Stimulated activated naive CD8-positive, alpha-beta T cell treated with anti-CD3 and anti-CD28 coated beads, Interleukin-15, Interleukin-2, amounts not matched to agents 100 ng/mL and 50 ng/mL, for 24 hours (primary cell): ENCODE results near the gene GARIN5A.

Source experiments
- H3K27ac Mint-ChIP-seq: one replicate; pipeline ENCODE4 v1.8.0; 2021; ENCODE audit warnings: mild to moderate bottlenecking, mixed read lengths
- H3K27me3 Mint-ChIP-seq: one replicate; pipeline ENCODE4 v1.8.0; 2021; ENCODE audit warnings: mixed read lengths
- H3K36me3 Mint-ChIP-seq: one replicate; pipeline ENCODE4 v1.8.0; 2021; ENCODE audit warnings: low read depth, mixed read lengths
- H3K4me1 Mint-ChIP-seq: one replicate; pipeline ENCODE4 v1.8.0; 2021; ENCODE audit warnings: low read depth, mixed read lengths
- H3K4me3 Mint-ChIP-seq: one replicate; pipeline ENCODE4 v1.8.0; 2021; ENCODE audit warnings: mild to moderate bottlenecking, mixed read lengths
- H3K9me3 Mint-ChIP-seq: one replicate; pipeline ENCODE4 v1.8.0; 2021; ENCODE audit warnings: mixed read lengths

GARIN5A gene

DNA sequence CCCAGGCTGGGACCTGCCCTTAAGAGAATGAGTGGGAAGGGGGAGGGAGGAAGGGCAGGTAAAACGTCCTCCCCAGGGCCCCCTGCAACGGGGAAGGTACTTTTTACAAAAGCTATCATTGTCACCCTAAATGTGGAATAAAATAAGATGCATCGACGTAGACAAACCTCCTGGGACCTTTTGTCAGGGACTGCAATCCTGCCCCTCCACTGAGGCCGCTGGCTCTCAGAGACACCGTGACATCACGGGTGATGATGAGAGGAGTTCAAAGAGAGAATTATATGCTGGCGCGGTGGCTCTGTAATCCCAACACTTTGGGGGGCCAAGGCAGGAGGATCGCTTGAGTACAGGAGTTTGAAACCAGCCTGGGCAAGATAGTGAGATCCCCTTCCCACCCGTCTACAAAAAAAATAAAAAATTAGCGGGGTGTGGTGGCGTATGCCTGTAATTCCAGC is 45.7 kb downstream of the GARIN5A start:
- peaks cover 21% of the 10 kb centered on the region for H3K27me3 Mint-ChIP-seq
- peaks cover 29% of the 10 kb centered on the region for H3K4me1 Mint-ChIP-seq
- peak overlapping the region; percentile 86 for H3K27ac Mint-ChIP-seq
- H3K4me3 Mint-ChIP-seq: peak overlapping the region; percentile 82
- no peaks in the 10 kb centered on the region for H3K36me3 Mint-ChIP-seq
- no peaks in the 10 kb centered on the region for H3K9me3 Mint-ChIP-seq

DNA sequence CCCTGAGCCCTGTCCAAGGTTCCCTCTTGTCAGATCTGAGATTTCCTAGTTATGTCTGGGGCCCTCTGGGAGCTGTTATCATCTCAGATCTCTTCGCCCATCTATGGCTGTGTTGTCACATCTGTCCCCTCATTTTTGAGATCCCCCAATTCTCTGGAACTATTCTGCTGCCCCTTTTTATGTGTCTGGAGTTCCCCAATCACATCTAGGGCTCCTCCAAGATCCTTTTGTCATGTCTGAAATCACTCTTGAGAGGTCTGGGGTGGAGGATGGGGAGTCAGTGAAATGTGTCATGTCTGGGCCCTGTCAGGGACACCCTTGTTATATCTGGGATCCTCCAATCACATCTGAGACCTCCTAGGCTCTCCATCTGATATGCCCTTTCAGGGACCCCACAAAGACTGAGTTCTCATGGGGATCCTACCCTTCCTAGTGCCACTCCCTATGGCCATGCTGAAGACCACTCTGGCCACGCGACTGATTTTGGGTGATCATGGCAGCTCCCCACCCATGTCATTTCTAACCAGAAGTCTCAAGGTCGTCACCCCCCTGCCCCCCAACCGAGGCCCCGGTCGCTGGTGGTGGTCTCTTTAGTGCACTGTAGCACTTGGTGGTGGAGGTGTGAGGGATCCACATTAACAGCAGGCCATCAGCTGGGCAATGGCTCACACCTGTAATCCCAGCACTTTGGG is 47.7 kb downstream of the GARIN5A start:
- Mint-ChIP-seq H3K36me3 (peaks cover 3% of the 10 kb centered on the region), H3K27me3 (peaks cover 21% of the 10 kb centered on the region), H3K9me3 (no peaks in the 10 kb centered on the region), H3K27ac (no peak overlapping the region), H3K4me3 (no peak overlapping the region), H3K4me1 (peaks cover 24% of the 10 kb centered on the region)

DNA sequence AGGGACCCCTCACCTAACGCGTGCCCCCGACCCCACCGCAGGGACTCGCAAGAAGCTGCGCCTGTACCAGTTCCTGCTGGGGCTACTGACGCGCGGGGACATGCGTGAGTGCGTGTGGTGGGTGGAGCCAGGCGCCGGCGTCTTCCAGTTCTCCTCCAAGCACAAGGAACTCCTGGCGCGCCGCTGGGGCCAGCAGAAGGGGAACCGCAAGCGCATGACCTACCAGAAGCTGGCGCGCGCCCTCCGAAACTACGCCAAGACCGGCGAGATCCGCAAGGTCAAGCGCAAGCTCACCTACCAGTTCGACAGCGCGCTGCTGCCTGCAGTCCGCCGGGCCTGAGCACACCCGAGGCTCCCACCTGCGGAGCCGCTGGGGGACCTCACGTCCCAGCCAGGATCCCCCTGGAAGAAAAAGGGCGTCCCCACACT is 48.6 kb downstream of the GARIN5A start:
- H3K4me1 Mint-ChIP-seq: peaks cover 21% of the 10 kb centered on the region
- H3K4me3 Mint-ChIP-seq: peak overlapping the region; percentile 17
- peaks cover 17% of the 10 kb centered on the region for H3K27me3 Mint-ChIP-seq
- peaks cover 5% of the 10 kb centered on the region for H3K36me3 Mint-ChIP-seq
- H3K9me3 Mint-ChIP-seq: no peaks in the 10 kb centered on the region
- H3K27ac Mint-ChIP-seq: no peak overlapping the region

DNA sequence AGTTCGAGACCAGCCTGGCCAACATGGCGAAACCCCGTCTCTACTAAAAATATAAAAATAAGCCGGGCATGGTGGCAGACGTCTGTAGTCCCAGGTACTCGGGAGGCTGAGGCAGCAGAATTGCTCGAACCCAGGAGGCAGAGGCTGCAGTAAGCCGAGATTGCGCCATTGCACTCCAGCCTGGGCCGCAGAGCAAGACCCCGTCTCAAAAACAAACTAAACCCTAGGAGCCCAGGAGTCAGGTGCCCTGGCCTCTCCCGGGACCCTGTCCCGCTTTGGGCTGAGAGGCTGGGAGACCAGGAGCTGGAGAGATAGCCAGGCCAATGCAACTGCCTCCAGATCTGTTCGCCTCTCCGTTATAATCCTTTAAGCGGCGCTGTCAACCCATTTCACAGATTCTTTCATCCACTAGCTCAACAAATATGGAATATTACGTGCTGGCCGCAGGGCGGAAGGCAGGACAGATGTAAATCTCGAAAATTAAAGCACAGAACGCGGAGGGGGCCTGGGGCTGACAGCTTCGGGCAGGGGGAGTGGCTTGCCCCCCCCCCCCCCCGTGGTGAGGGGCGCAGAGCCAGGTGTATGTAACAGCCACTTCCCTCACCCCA is 49.2 kb downstream of the GARIN5A start:
- Mint-ChIP-seq H3K9me3 (no peaks in the 10 kb centered on the region), H3K36me3 (peaks cover 5% of the 10 kb centered on the region), H3K27ac (no peak overlapping the region), H3K4me3 (no peak overlapping the region), H3K4me1 (peaks cover 19% of the 10 kb centered on the region), H3K27me3 (peaks cover 15% of the 10 kb centered on the region)

DNA sequence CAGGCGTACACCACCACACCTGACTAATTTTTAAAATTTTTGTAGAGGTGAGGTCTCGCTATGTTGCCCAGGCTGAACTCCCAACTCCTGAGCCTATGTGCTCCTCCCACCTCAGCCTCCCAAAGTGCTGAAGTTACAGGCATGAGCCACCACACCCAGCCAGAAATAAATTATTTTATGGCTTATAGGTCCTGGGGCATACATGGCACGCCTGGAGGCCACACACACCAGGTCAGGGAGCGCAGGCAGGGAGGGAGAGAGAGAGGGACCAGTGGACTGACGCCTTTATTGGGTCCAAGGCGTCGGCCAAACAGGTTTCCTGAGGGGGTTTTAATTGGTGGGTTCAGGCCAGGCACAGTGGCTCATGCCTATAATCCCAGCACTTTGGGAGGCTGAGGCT is 51.1 kb downstream of the GARIN5A start:
- H3K36me3 Mint-ChIP-seq: peaks cover 8% of the 10 kb centered on the region
- no peak overlapping the region for H3K4me3 Mint-ChIP-seq
- peaks cover 11% of the 10 kb centered on the region for H3K4me1 Mint-ChIP-seq

DNA sequence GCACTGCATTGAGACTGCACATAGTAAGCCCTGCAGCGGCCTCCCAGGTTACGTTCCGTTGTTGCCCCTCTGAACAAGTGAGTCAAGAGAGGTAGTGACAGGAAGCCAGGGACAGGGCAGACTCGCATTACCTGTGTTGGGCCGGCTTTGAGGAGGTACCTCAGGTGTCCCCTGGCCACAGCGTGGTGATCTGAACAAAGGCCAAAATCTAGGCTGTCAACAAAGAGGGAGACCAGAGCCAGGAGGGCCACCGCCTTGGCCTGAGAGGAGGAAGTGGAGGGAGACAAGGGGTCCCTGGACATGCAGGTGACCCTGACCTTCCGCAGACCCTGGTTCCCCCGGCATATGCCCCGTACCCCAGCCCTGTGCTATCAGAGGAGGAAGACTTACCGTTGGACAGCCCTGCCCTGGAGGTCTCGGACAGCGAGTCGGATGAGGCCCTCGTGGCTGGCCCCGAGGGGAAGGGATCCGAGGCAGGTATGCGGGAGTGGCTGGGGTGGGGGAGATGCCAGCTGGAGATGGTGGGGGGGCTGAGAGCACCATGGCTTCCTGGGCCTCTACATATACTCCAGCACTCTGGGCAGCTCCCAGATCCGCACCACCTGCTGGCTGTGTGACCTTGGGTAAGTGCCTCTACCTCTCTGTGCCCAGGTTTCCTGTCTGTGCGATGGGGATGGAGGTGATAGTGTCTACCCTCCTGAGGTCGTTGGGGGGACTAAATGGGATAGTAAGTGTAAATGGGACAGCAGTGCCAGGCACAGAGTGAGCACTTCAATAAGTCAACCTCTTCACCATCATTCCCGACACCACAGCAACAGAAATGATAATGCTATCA is 53.2 kb downstream of the GARIN5A start:
- no peak overlapping the region for H3K27ac Mint-ChIP-seq
- no peaks in the 10 kb centered on the region for H3K9me3 Mint-ChIP-seq
- H3K36me3 Mint-ChIP-seq: peaks cover 18% of the 10 kb centered on the region
- H3K4me3 Mint-ChIP-seq: no peak overlapping the region
- H3K4me1 Mint-ChIP-seq: peaks cover 21% of the 10 kb centered on the region
- H3K27me3 Mint-ChIP-seq: peaks cover 16% of the 10 kb centered on the region

More for the DNA sequence above, 51.1 kb downstream of the GARIN5A start:
- Mint-ChIP-seq H3K27ac (no peak overlapping the region), H3K27me3 (peaks cover 9% of the 10 kb centered on the region), H3K9me3 (no peaks in the 10 kb centered on the region)

DNA sequence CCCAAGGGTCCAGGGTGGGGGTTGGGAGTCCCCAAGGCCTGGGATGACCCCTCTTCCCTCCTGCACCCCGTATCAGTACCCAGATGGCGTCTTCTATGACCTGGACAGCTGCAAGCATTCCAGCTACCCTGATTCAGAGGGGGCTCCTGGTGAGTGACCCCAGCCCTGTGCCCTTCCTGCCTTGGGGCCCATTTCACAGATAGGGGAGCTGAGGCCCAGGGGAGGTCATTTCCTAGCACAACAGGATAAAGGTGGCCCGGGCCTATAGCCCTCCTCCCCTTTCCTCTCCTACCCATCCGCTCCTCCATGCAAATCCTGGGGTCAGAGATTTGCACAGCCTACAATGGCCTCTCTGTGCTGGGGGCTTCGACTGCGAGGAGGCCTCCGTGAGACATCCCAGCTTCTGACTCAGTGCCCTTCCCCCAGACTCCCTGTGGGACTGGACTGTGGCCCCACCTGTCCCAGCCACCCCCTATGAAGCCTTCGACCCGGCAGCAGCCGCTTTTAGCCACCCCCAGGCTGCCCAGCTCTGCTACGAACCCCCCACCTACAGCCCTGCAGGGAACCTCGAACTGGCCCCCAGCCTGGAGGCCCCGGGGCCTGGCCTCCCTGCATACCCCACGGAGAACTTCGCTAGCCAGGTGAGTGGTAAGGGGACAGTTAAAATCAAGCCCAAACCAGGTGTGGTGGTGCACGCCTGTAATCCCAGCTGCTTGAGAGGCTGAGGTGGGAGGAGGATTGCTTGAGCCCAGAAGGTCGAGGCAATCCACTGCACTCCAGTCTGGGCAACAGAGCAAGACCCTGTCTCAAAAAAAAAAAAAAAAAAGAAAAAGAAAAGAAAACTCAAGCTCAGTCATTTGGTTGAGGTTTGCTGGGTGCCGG is 54.0 kb downstream of the GARIN5A start:
- peaks cover 18% of the 10 kb centered on the region for H3K36me3 Mint-ChIP-seq
- H3K27me3 Mint-ChIP-seq: peaks cover 16% of the 10 kb centered on the region
- no peak overlapping the region for H3K4me3 Mint-ChIP-seq
- H3K9me3 Mint-ChIP-seq: no peaks in the 10 kb centered on the region
- H3K4me1 Mint-ChIP-seq: peaks cover 24% of the 10 kb centered on the region
- H3K27ac Mint-ChIP-seq: no peak overlapping the region

DNA sequence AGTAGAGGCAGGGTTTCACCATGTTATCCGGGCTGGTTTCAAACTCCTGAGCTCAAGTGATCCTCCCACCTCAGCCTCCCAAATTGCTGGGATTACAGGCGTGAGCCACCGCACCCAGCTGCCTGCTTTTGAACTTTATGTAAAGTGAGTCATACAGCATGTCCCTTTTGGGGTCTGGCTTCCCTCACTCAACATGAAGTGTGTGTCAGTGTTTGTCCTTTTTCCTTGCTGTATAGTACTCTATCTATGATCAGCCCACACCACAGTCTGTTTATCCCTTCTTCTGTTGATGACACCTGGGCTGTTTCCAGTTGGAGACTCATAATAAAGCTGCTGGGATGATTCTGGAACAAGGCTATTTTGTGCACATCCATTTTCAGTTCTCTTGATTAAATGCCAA is 55.8 kb downstream of the GARIN5A start:
- peaks cover 16% of the 10 kb centered on the region for H3K27me3 Mint-ChIP-seq
- H3K27ac Mint-ChIP-seq: no peak overlapping the region
- peaks cover 18% of the 10 kb centered on the region for H3K36me3 Mint-ChIP-seq
- peak overlapping the region; percentile 79 for H3K4me3 Mint-ChIP-seq
- H3K9me3 Mint-ChIP-seq: no peaks in the 10 kb centered on the region
- H3K4me1 Mint-ChIP-seq: peaks cover 24% of the 10 kb centered on the region

DNA sequence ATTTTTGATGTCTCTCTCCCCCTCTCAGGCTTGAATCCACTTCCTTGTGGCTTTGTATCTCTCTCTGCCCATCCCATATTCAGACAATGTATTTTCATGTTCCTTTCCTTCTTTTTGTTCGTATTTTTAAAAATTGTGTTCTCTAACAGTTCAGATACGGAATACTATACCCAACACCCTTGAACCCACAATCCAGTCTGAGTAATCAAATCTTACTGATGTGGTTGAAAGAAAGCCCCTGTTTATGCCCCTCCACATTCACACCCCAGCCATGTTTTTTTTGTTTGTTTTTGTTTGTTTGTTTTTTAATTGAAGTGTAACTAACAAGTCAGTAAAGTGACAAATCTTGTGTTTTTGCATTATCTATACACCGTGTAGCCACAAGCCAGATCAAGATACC is 56.5 kb downstream of the GARIN5A start:
- Mint-ChIP-seq H3K4me3 (peak overlapping the region; percentile 79), H3K27ac (peak overlapping the region; percentile 29)

DNA sequence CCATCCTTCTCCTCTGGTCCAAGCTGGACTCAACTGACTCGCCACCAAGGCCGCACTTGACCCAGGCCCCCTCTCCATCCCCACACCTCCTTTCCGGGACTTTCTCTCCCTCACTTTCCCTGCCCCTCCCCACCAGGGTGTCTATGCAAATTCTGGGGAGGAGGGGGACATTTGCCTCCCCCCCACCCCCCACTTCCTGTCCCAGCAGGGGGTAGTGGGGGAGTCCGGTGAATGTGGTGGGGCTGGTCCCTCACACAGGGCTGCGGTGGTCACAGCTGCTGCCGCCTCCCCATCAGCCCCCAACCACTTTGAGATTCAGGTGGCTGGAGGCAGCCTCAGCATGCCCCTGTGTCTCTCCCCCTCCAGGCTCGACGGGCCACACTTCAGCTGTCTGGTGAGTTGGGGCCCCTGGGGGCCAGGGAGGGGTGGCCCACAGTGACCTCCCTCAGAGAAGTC is 57.0 kb downstream of the GARIN5A start:
- Mint-ChIP-seq H3K9me3 (no peaks in the 10 kb centered on the region), H3K27me3 (peaks cover 16% of the 10 kb centered on the region), H3K4me1 (peaks cover 24% of the 10 kb centered on the region), H3K4me3 (peak overlapping the region; percentile 79), H3K36me3 (peaks cover 18% of the 10 kb centered on the region), H3K27ac (peak overlapping the region; percentile 73)

More for the DNA sequence above, 56.5 kb downstream of the GARIN5A start:
- Mint-ChIP-seq H3K27me3 (peaks cover 16% of the 10 kb centered on the region), H3K36me3 (peaks cover 18% of the 10 kb centered on the region), H3K9me3 (no peaks in the 10 kb centered on the region), H3K4me1 (peaks cover 24% of the 10 kb centered on the region)

DNA sequence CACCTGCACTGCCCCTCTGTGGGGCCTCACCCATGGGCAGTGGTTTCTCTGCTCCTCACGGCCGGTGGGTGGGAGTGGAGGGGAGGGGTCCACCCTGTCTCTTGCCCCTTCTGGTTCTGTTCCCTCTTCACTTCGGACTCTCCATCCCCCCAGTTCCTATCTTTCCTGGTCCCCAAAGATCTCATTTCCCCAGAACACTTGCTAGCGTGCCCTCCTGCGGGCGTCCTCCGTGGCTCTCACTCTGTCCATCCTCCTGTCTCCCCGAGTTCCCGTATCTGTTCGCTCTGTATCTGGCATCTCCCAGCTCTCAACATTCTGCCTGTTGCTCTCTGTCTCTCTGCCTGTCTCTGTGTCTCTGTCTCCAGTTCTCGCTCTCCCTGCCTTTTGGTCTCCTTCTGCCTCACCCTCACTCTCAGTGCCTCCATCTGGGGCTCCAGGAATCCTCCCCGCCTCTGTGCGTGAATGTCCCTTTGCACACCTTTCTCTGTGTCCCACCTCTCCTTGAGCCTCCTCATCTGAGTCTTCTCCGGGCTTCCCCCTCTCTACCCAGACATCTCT is 57.5 kb downstream of the GARIN5A start:
- Mint-ChIP-seq H3K36me3 (peaks cover 17% of the 10 kb centered on the region), H3K27me3 (peaks cover 16% of the 10 kb centered on the region), H3K9me3 (no peaks in the 10 kb centered on the region), H3K27ac (peak overlapping the region; percentile 73), H3K4me1 (peaks cover 24% of the 10 kb centered on the region), H3K4me3 (peak overlapping the region; percentile 79)

DNA sequence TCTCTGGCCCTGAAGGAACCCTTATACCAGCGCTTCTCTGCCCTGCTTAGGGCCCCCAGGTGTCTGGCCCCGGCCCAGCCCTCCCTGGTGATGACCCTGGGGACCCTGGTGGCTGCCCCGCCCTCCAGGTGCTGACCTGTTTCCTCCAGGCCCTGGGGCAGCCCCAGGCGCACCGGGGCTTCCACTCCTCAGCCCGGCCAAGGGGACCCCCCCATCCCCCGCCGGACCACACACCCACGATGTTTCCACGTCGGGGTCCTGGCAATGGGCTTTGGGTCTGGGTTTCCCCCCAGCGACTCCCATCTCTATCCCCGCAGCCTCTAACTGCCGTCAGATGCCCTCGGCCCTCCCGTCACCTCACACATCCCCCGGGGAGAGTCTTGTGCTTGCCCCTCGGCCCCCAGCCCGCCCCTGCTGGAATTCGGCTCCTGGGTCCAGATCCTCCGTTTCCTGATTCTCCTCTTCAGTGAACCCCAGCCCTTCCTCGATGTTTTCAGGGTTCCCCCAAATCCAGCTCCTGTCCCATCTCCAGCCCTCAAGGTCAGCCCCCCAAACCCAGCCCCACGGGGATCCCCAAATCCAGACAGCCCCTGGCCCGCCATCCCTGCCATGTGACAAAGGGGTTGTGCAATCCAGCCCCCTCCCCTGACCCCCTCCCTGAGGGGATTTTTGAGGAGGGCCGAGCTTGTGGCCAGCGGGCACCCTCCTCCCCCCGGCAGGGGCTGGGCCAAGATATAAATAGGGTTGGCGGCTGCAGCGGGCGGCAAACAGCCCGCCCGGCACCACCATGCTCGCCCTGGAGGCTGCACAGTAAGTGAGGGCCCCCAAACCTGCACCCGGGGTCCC is 58.2 kb downstream of the GARIN5A start, which contains the start of gene SPIB:
TSS of gene SPIB (plus strand) at position 763 of the 846 bp plus-strand sequence. CDS start at position 788, 25 bp downstream.
- Mint-ChIP-seq H3K36me3 (peaks cover 14% of the 10 kb centered on the region), H3K4me1 (peaks cover 24% of the 10 kb centered on the region), H3K27me3 (peaks cover 16% of the 10 kb centered on the region), H3K9me3 (no peaks in the 10 kb centered on the region), H3K4me3 (peak within 1 kb of the TSS; percentile 79), H3K27ac (peak within 1 kb of the TSS; percentile 73)
